SU-DHL-6 (cell line): ENCODE measurements around the gene NKAP.

Experiments used
- EZH2phosphoT487 ChIP-seq: fragments of 200-600 bp; sonication (generic), shearing (Covaris generic); conservative IDR thresholded peaks from 2 replicates; pipeline ENCODE4 v1.6.1; 2018; ENCODE audit warnings: mild to moderate bottlenecking, antibody characterized with exemption, low read length, moderate library complexity, mixed read lengths
- TF ChIP-seq, protein P1 (sequence below): fragments of 200-600 bp; sonication (generic); IDR thresholded peaks from one replicate; pipeline ENCODE4 v1.5.1; 2017; ENCODE audit warnings: antibody characterized with exemption, mild to moderate bottlenecking, low read length, moderate library complexity; ENCODE audit not compliant: insufficient read depth, poor library complexity, severe bottlenecking

DNA sequence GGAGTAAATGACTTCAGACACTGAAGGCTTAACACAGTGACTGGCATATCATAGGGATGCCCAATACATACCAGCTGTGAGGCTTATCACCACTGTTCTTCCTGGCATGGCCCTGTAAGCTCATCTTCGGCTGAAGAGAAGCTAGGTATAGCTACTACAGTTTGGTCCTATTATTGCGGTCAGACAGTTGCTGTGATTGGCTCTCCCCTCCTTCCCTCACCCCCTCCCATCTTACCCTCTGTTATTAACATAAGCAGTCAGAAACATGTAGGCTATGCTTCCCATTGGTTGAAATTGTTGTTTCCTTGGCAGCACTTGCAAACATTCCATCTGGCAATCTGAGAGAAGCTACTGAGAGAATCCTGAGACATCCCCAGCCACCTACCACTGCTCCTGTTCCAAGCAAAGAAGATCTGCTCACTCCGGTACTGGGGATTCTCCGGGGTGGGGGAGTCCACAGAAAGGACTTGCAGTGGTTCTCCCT lies 47.7 kb downstream of the NKAP start, which contains the start of gene AKAP14:
- TF ChIP-seq, protein P1, sequence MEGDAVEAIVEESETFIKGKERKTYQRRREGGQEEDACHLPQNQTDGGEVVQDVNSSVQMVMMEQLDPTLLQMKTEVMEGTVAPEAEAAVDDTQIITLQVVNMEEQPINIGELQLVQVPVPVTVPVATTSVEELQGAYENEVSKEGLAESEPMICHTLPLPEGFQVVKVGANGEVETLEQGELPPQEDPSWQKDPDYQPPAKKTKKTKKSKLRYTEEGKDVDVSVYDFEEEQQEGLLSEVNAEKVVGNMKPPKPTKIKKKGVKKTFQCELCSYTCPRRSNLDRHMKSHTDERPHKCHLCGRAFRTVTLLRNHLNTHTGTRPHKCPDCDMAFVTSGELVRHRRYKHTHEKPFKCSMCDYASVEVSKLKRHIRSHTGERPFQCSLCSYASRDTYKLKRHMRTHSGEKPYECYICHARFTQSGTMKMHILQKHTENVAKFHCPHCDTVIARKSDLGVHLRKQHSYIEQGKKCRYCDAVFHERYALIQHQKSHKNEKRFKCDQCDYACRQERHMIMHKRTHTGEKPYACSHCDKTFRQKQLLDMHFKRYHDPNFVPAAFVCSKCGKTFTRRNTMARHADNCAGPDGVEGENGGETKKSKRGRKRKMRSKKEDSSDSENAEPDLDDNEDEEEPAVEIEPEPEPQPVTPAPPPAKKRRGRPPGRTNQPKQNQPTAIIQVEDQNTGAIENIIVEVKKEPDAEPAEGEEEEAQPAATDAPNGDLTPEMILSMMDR, result no peak
- TF ChIP-seq EZH2phosphoT487, result no peak
